ENCODE results near the gene KIZ. TPM values are rescaled to one million over a fixed set of nuclear protein-coding genes. Genes with fewer than 3 reads are reported as not detected.

KIZ gene
- total RNA-seq, 1 donor from 2014 or later: 11.4 TPM

GRCh38 chr20:21175433-21175832 is 49.6 kb downstream of the KIZ start:
- no peak for DNase-seq (ENCODE audit: low read depth)
- no peaks in the 10 kb centered on the region for H3K27me3 ChIP-seq (ENCODE audit: control insufficient read depth, insufficient read depth, low read length)
- H3K4me3 ChIP-seq (ENCODE audit: low read depth, low read length): no peak overlapping the region
- no peak for TF ChIP-seq CTCF (IDR thresholded peaks at IDR 0.05; ENCODE audit: insufficient read depth, low read length, poor library complexity, severe bottlenecking)
- no peaks in the 10 kb centered on the region for H3K36me3 ChIP-seq (ENCODE audit: control insufficient read depth, insufficient read depth, low read length)

- Histone ChIP-seq H3K4me3 (ENCODE audit: low read depth, low read length) (no peak overlapping the region), H3K27me3 (ENCODE audit: control insufficient read depth, insufficient read depth, low read length) (no peaks in the 10 kb centered on the region), H3K36me3 (ENCODE audit: control insufficient read depth, insufficient read depth, low read length) (no peaks in the 10 kb centered on the region)
- TF ChIP-seq CTCF (IDR thresholded peaks at IDR 0.05; ENCODE audit: insufficient read depth, low read length, poor library complexity, severe bottlenecking): no peak
- no peak for DNase-seq (ENCODE audit: low read depth)
Observed at GRCh38 chr20:21177767-21178166, 51.9 kb downstream of the KIZ start.

- Histone ChIP-seq H3K36me3 (ENCODE audit: control insufficient read depth, insufficient read depth, low read length) (no peaks in the 10 kb centered on the region), H3K4me3 (ENCODE audit: low read depth, low read length) (no peak overlapping the region), H3K27me3 (ENCODE audit: control insufficient read depth, insufficient read depth, low read length) (no peaks in the 10 kb centered on the region)
- no peak for TF ChIP-seq CTCF (IDR thresholded peaks at IDR 0.05; ENCODE audit: insufficient read depth, low read length, poor library complexity, severe bottlenecking)
- DNase-seq (ENCODE audit: low read depth): no peak
Observed at GRCh38 chr20:21179757-21180156, 53.9 kb downstream of the KIZ start.

GRCh38 chr20:21180248-21180647 is 54.4 kb downstream of the KIZ start:
- DNase-seq (ENCODE audit: low read depth): no peak
- no peaks in the 10 kb centered on the region for H3K36me3 ChIP-seq (ENCODE audit: control insufficient read depth, insufficient read depth, low read length)
- H3K27me3 ChIP-seq (ENCODE audit: control insufficient read depth, insufficient read depth, low read length): no peaks in the 10 kb centered on the region
- no peak overlapping the region for H3K4me3 ChIP-seq (ENCODE audit: low read depth, low read length)
- TF ChIP-seq CTCF (IDR thresholded peaks at IDR 0.05; ENCODE audit: insufficient read depth, low read length, poor library complexity, severe bottlenecking): no peak

GRCh38 chr20:21181028-21181427 is 55.1 kb downstream of the KIZ start:
- TF ChIP-seq CTCF (IDR thresholded peaks at IDR 0.05; ENCODE audit: insufficient read depth, low read length, poor library complexity, severe bottlenecking): no peak
- DNase-seq (ENCODE audit: low read depth): no peak
- Histone ChIP-seq H3K4me3 (ENCODE audit: low read depth, low read length) (no peak overlapping the region), H3K36me3 (ENCODE audit: control insufficient read depth, insufficient read depth, low read length) (no peaks in the 10 kb centered on the region), H3K27me3 (ENCODE audit: control insufficient read depth, insufficient read depth, low read length) (no peaks in the 10 kb centered on the region)

GRCh38 chr20:21182832-21183563 is 57.1 kb downstream of the KIZ start:
- Histone ChIP-seq H3K4me3 (ENCODE audit: low read depth, low read length) (no peak overlapping the region), H3K27me3 (ENCODE audit: control insufficient read depth, insufficient read depth, low read length) (no peaks in the 10 kb centered on the region), H3K36me3 (ENCODE audit: control insufficient read depth, insufficient read depth, low read length) (no peaks in the 10 kb centered on the region)
- no peak for TF ChIP-seq CTCF (IDR thresholded peaks at IDR 0.05; ENCODE audit: insufficient read depth, low read length, poor library complexity, severe bottlenecking)
- peak; percentile 39 for DNase-seq (ENCODE audit: low read depth)

All from kidney epithelial cell (primary cell).